Muscle of leg (tissue), 11 donors: ENCODE data around the gene ZBTB7C. TPM values are rescaled to one million over a fixed set of nuclear protein-coding genes. Genes with fewer than 3 reads are reported as not detected.

Experiments used
- DNase-seq: peaks from one replicate; pipeline ENCODE4 v3.0.0; 2013
- H3K27ac ChIP-seq: one replicate; pipeline ENCODE4 v1.5.1; 2013; ENCODE audit warnings: mild to moderate bottlenecking, low read length, control low read depth
- H3K27me3 ChIP-seq: one replicate; pipeline ENCODE4 v1.6.1; 2013; ENCODE audit warnings: low read length; ENCODE audit not compliant: control insufficient read depth, insufficient read depth
- H3K36me3 ChIP-seq: one replicate; pipeline ENCODE4 v1.6.1; 2013; ENCODE audit warnings: low read length; ENCODE audit not compliant: control insufficient read depth, insufficient read depth
- H3K4me1 ChIP-seq: one replicate; pipeline ENCODE4 v1.6.1; 2013; ENCODE audit warnings: low read length; ENCODE audit not compliant: control insufficient read depth, insufficient read depth
- H3K4me3 ChIP-seq: one replicate; pipeline ENCODE4 v1.5.1; 2013; ENCODE audit warnings: low read length, control low read depth
- H3K9me3 ChIP-seq: replicated peaks from 2 replicates; pipeline ENCODE4 v1.6.1; 2013; ENCODE audit warnings: low read depth, low read length; ENCODE audit not compliant: control insufficient read depth
- WGBS: methylation state at CpG from one replicate; pipeline ENCODE4 v1.1.5; 2013; ENCODE audit warnings: missing lambda C conversion rate; ENCODE audit not compliant: insufficient coverage; 5-methylcytosine and 5-hydroxymethylcytosine counted together
- polyA plus RNA-seq, 8 donors: library from polyadenylated mRNA; unstranded; fragments of 120-200 nt; gene quantifications; one replicate each; pipeline versions ENCODE4 v1.2.1 to v1.2.3, GENCODE V29; 2013; ENCODE audit warnings: inconsistent platforms in 1 of 8, low replicate concordance in 1 of 8; ENCODE audit not compliant: insufficient read length in 8 of 8, insufficient read depth in 1 of 8
- total RNA-seq: library from RNA; stranded (reverse); fragments of 120-200 nt; gene quantifications from one replicate; pipeline ENCODE4 v1.2.4, GENCODE V29; 2013

The ZBTB7C gene
- total and polyA plus RNA-seq, 9 donors: 2.8 to 5.6 (median 4.1) TPM

GRCh38 chr18:48250918-48251317 is 158.3 kb downstream of the ZBTB7C start:
- Histone ChIP-seq H3K27ac (no peak overlapping the region), H3K36me3 (no peaks in the 10 kb centered on the region), H3K4me1 (no peaks in the 10 kb centered on the region), H3K4me3 (no peak overlapping the region), H3K27me3 (no peaks in the 10 kb centered on the region), H3K9me3 (peaks cover 2% of the 10 kb centered on the region)
- no CpG with 5 or more reads among the region's 3 CpGs for WGBS
- DNase-seq: no peak

GRCh38 chr18:48250362-48250907 is 158.7 kb downstream of the ZBTB7C start:
- Histone ChIP-seq H3K36me3 (no peaks in the 10 kb centered on the region), H3K4me1 (no peaks in the 10 kb centered on the region), H3K27me3 (no peaks in the 10 kb centered on the region), H3K4me3 (no peak overlapping the region), H3K9me3 (no peaks in the 10 kb centered on the region), H3K27ac (no peak overlapping the region)
- DNase-seq: no peak
- WGBS: no CpG with 5 or more reads among the region's 1 CpG

GRCh38 chr18:48249854-48250253 is 159.3 kb downstream of the ZBTB7C start:
- no peak for DNase-seq
- no CpG with 5 or more reads among the region's 5 CpGs for WGBS
- Histone ChIP-seq H3K27ac (no peak overlapping the region), H3K4me1 (no peaks in the 10 kb centered on the region), H3K9me3 (no peaks in the 10 kb centered on the region), H3K36me3 (no peaks in the 10 kb centered on the region), H3K4me3 (no peak overlapping the region), H3K27me3 (no peaks in the 10 kb centered on the region)

- H3K36me3 ChIP-seq: no peaks in the 10 kb centered on the region
- H3K4me1 ChIP-seq: no peaks in the 10 kb centered on the region
- DNase-seq: no peak
- H3K9me3 ChIP-seq: peaks cover 2% of the 10 kb centered on the region
- H3K4me3 ChIP-seq: no peak overlapping the region
- H3K27me3 ChIP-seq: no peaks in the 10 kb centered on the region
- H3K27ac ChIP-seq: no peak overlapping the region
Measured at GRCh38 chr18:48244530-48244929, 164.7 kb downstream of the ZBTB7C start.

GRCh38 chr18:48238636-48239035 is 170.5 kb downstream of the ZBTB7C start:
- no peaks in the 10 kb centered on the region for H3K36me3 ChIP-seq
- H3K27me3 ChIP-seq: no peaks in the 10 kb centered on the region
- H3K27ac ChIP-seq: no peak overlapping the region
- H3K9me3 ChIP-seq: peaks cover 3% of the 10 kb centered on the region
- WGBS: 50% methylated on average over 2 of the region's 3 CpGs
- no peaks in the 10 kb centered on the region for H3K4me1 ChIP-seq
- no peak for DNase-seq
- H3K4me3 ChIP-seq: no peak overlapping the region

- H3K27me3 ChIP-seq: no peaks in the 10 kb centered on the region
- H3K36me3 ChIP-seq: no peaks in the 10 kb centered on the region
- peaks cover 3% of the 10 kb centered on the region for H3K9me3 ChIP-seq
- DNase-seq: no peak
- no peak overlapping the region for H3K4me3 ChIP-seq
- no peaks in the 10 kb centered on the region for H3K4me1 ChIP-seq
- WGBS: no CpG with 5 or more reads among the region's 3 CpGs
- no peak overlapping the region for H3K27ac ChIP-seq
Measured at GRCh38 chr18:48238206-48238605, 171.0 kb downstream of the ZBTB7C start.

- Histone ChIP-seq H3K27ac (no peak overlapping the region), H3K9me3 (peaks cover 2% of the 10 kb centered on the region), H3K27me3 (no peaks in the 10 kb centered on the region), H3K4me3 (no peak overlapping the region), H3K36me3 (no peaks in the 10 kb centered on the region), H3K4me1 (no peaks in the 10 kb centered on the region)
- no CpG with 5 or more reads among the region's 2 CpGs for WGBS
- DNase-seq: no peak
Measured at GRCh38 chr18:48236822-48237221, 172.4 kb downstream of the ZBTB7C start.

- H3K27me3 ChIP-seq: no peaks in the 10 kb centered on the region
- H3K4me1 ChIP-seq: peaks cover 20% of the 10 kb centered on the region
- DNase-seq: peak; percentile 60
- no peak overlapping the region for H3K4me3 ChIP-seq
- H3K9me3 ChIP-seq: no peaks in the 10 kb centered on the region
- WGBS: 67% methylated on average over 6 of the region's 7 CpGs
- no peaks in the 10 kb centered on the region for H3K36me3 ChIP-seq
- H3K27ac ChIP-seq: no peak overlapping the region
Measured at GRCh38 chr18:48230467-48231113, 178.6 kb downstream of the ZBTB7C start.

GRCh38 chr18:48229552-48229981 is 179.6 kb downstream of the ZBTB7C start:
- Histone ChIP-seq H3K27ac (no peak overlapping the region), H3K9me3 (no peaks in the 10 kb centered on the region), H3K4me1 (peaks cover 20% of the 10 kb centered on the region), H3K36me3 (no peaks in the 10 kb centered on the region), H3K4me3 (no peak overlapping the region), H3K27me3 (no peaks in the 10 kb centered on the region)
- peak; percentile 49 for DNase-seq
- no CpG with 5 or more reads among the region's 8 CpGs for WGBS

- Histone ChIP-seq H3K36me3 (no peaks in the 10 kb centered on the region), H3K4me1 (peaks cover 20% of the 10 kb centered on the region), H3K9me3 (no peaks in the 10 kb centered on the region), H3K27ac (no peak overlapping the region), H3K27me3 (no peaks in the 10 kb centered on the region), H3K4me3 (no peak overlapping the region)
- peak; percentile 46 for DNase-seq
- WGBS: 33% methylated on average over 10 of the region's 10 CpGs
Measured at GRCh38 chr18:48228841-48229240, 180.3 kb downstream of the ZBTB7C start.
